M059J (cell line): ENCODE results near the gene CANT1. TPM values are rescaled to one million over a fixed set of nuclear protein-coding genes. Genes with fewer than 3 reads are reported as not detected.
"Not testable (repeated sequence)": the region's sequence is repeated elsewhere in the genome, so short reads cannot be mapped to it uniquely, and the experiment has no call there.

Experiments used
- DNase-seq: peaks from one replicate; pipeline ENCODE4 v3.0.0-alpha.2; 2012; ENCODE audit warnings: low read depth
- total RNA-seq: library from RNA; depleted of rRNA; stranded (reverse); fragments of >200 nt; shearing (Covaris generic); gene quantifications from 2 replicates; pipeline ENCODE4 v1.2.3, GENCODE V29; 2014

CANT1 gene
- total RNA-seq, 1 experiment from 2014 or later, result 85.3 TPM

DNA sequence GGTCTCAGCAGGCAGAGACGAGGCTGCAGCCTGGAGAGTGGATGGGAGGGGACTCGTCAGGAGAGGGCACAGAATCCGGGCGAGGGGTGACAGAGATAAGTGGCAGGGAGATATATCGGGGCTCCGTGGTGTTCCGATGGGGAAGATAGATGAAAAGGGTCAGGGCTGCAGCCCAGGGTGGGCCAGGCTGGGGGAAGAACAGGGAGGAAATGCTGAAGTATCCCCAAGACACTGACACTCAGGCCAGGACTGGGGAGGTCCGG lies 32.0 kb downstream of the CANT1 start:
- no peak for DNase-seq

DNA sequence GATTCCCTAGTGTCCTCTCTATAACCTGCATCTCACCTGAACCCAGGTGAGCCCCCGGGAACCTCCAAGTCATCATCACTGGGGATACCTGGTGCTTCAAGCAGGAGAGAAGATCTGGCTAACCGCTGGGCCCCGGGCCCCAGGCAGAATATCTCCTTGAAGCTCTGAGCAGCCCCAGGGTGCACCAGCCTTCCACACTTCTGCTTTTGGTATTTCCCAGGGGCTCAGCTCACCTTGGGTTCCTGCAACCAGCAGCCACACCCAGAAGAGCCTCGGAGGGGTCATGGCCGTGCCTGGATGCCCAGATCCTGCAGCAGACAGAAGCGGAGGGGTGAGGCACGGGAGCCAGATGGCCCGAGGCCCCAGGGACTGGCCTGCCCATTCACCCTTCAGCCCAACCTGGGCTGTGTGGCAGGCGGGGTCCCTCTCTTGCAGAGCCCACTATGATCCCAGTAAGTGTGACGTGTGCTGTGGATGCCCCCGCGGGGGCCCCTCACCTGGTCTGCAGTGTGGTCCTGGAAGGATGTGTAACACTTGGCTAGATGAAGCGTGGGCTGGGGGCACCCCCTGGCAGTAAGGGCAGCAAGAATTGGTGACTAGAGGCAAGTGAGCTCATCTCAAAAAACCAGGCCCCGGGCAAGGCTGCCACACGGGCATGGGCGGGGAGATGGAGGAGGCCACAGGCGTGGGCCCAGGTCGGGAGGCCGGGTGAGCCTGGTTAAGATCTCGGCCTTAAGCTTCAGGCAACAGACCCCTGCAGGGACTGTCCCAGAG lies 32.5 kb downstream of the CANT1 start:
- no peak for DNase-seq

DNA sequence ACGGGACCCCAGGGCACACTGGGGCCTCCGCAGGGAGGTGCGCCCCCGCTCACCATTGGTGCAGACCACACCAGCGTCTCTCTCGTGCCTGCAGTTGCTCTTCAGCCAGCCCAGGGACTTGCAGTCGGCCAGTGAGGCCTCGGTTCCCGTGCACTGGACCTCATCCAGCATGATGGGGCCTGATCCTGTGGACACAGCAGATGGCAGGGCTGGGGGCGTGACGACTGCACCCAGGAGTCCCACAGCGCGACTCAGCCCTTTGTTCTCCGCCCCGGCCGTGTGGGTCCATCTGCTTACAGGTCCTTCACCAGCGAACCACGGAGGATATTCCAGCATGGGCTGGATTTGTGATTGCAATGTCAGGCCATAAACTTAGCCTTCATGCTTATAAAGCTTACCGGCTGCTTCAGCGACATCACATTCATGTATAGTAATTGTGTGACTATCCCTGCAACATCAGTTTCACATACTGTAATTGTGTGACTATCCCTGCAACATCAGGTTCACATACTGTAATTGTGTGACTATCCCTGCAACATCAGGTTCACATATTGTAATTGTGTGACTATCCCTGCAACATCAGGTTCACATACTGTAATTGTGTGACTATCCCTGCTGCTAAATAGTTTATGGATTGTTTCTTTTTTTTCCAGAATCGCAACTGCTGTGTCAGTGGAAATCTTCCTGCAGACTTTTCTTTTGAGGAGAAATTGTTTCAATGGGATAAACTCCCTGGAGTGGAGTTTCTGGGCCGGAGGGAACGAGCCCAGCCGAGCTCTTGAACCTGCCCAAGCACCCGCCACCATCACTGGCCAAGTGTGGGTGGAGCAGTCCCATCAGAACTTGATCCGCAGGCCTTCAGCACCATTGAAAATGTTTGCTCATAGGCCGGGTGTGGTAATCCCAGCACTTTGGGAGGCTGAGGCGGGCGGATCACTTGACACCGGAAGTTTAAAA lies 34.7 kb downstream of the CANT1 start:
- DNase-seq, result no peak

DNA sequence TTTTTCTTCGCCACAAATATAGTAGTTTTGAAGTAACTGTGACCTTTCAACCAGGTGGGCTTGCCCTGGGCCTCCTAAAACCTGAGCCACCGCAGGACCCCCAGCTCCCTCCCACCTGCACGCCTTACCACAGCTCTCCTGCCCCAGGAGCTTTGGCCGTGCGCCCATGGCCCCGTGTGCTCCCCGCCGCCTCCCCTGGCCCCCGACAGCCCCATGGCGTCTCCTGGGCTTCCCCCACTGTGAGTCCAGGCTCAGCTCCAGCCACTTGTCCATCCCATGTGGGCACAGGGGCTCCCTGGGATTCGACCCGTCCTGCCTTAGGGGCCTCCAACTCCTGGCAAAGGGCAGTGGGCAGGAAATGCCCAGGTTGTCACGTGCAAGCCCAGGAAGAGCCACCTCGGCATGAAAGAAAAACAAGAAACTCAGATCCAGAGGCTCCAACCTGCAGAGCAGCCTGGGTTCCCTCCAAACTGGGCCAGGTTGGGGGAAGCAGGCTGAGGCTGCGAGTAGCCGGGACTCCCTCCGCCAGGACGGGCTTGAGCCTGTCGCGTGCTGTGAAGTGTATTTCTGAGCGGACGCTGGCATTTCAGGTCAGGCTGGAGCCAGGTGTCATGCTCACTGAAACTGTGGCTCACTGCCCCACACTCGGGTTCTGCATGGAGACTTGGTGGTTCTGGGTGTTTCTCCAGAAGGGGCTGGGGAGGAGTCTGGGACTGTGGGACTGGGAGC lies 35.6 kb downstream of the CANT1 start:
- no peak for DNase-seq

DNA sequence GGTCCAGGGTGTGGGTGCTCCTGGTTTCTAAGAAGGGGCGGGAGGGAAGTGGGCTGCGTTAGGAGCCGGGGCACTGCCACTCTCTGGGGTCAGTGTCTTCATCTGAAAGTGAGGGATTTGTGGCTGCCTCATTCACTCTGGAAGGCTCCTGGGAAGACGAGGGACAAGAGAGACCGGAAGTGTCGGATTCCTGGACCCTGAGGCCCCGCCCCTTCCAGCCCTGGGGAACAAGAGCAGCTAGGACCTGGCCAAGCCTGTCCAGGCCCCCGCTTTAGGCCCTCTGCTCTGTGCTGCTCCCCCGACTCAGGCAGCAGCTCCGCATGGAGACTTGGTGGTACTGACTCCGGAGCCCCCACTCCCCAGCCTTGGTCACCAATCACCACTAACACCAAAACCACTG lies 36.4 kb downstream of the CANT1 start:
- DNase-seq, result no peak

DNA sequence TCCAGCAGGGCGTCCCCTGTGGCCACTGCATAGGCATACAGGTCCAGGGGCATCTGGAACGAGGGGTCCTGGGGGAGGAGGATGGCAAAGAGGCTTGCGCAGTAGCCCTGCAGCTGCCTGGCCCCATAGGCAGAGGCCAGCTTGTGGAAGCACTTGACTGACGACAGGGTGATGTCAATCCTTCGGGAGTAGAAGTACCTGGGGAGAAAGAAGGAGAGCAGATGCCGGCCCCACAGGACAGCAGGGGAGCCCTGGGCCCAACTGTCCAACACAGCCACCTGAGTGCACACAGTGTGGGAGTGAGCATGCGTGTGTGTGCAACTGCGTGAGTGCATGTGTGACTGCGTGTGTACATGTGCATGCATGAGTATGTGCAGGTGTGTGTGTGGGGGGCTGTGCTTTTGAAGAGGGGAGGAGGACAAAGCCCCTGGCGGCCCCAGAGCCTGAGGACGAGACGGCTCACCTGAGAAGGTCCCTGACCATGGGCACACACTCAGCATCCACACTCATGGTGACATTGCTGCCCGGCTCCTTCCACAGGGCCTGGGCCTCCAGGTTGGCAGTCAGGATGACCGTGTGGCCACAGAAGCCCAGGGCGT lies 37.0 kb downstream of the CANT1 start:
- DNase-seq, result no peak

DNA sequence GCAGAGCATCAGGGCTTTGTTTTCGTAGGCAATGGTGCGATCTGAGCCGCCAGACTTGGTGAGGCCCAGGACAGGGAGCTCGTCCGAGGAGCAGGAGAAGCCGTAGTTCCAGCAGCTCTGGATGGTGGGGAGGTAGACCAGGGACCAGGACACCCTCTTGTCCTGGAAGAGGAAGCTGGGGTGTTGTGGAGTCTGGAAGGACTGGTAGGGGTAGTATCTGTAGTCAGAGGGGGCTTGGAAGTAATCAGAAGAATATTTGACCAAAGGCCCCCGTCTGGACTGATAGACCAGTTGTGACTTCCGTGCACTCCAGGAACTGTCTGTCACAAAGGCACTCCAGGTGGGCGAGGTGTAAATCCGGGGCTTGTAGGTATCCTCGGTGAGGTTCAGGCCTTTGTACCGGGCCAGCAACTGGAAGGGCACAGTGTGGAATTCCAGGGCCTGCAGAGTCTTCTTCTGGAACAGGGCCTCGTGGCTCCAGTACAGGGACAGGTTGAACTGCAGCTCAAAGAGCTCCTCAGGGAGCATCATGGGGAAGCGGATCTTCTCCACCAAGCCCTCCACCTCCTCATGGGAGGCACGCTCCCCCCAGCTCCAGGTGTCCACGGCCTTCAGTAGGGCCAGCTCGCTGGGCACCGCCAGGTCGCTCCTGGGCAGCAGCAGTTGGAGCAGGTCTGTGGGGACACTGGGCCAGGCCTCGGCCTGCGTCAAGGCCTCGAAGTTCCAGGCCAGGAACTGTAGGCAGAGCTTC lies 37.6 kb downstream of the CANT1 start:
- no peak for DNase-seq

DNA sequence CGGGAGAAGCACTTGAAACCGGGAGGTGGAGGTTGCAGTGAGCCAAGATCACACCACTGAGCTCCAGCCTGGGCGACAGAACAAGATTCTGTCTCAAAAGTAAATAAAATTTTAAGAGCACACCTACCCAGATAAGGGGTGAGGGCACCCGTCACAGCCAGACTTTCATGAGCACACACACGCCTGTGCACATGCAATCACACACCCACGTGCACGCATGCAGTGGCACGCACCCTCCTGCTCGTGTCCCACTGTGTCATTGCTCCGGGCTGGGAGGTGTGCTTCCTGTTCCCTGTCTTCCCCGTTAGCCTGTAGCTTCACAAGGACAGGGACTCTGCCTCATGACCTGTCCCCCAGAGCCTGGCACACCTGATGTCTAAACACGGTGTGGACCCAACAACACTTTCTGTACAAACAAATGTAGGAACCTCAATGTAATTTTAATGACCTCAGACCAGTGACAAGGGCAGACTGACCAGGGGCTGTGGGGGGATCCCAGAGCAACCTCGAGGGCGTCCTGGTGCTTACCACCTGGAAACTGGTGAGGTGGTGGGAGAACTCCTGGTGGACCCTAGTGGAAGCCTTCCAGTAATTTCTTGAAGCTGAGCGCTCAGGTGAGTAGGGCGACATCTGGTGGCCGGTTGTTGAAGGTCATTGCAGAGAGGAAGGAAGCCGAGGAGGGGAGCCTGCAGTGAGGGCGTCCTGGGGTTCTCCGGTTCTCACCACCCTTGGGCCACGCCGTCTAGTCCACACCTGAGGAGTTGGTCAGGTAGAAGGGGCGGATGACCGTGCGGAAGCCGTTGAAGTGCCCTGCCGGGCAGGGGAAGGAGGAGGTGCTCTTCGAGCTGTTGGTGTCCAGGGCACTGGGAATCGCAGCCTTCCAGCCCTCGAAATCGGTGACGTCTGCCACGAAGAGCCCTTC lies 38.5 kb downstream of the CANT1 start:
- DNase-seq, result peak; percentile 66

DNA sequence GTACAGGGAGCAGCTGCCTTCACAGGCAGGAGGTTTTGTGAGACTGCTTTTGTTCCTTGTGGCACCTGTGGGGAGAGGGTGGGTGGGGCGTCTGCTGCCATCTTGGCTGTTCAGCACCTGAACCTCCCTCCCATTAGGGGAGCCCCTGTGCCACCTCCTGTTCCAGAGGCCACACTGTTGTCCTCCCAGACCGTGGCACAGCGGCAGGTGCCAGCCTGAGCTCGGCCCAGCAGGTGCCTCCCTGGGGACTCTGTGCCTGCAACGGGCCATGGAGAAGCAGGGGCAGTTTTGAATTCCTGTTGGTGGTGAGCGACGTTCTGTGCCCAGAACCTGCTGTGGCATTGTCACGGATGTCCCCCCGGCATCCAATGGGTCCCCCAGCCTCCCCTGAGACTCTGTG lies 39.7 kb downstream of the CANT1 start:
- no peak for DNase-seq

DNA sequence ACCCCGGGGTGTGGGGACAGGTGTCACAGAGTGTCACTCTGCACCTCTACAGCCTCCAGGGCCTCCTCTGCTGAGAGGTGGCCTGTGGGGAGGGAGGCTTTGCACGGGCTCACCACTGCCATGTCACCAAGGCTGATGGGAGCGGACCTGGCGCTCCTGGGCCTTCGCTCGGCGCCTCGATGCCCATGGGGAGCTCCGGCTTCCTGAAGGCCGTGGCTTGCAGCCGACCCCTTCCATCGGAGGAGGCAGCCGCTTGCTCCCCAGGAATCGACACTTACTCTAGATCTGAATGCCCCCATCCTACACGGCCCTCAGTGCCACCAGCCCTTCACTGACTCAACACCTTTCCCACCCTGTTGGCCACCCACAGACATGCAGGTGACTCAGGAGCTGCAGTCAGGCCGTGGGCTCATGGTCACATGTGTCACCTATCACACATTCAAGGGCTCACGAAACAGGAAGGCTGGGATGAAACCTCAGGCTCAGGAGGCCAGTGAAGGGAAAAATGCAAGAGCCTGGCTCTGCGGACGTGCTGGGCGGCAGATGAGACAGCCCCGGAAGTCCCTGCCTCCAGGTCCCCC lies 41.7 kb downstream of the CANT1 start:
- peak; percentile 25 for DNase-seq

DNA sequence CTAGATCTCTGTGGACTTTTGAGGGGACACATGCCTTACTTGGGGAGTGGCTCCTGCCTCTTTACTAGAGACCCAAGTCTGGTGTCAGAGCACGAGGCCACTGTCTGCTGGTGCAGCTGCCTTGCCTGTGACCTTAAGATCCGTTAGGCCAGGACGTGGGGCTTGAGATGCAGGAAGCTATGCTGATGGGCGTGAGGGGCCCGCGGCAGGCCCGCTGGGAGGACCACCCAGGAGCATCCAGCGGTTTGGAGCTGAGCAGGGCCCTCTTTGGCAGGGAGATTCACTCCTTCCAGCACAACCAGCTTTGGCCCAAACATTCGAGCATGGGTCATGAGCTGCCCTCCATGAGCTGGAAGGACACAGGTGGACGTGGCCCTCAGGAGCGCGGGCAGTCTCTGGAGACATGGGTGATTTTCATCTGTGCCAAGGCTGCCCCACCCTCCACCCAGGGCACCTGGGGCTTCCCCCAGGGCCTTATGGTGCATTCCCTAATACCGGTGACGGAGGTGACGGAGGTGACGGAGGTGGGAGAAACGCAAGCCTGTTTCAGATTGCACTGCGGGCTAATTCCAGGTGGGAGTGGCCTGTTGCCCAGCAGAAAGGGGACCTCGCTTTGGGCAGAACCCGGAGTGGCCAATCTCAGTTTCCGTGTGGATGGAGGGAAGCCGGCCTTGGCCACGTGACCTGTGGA lies 42.5 kb downstream of the CANT1 start:
- no peak for DNase-seq

DNA sequence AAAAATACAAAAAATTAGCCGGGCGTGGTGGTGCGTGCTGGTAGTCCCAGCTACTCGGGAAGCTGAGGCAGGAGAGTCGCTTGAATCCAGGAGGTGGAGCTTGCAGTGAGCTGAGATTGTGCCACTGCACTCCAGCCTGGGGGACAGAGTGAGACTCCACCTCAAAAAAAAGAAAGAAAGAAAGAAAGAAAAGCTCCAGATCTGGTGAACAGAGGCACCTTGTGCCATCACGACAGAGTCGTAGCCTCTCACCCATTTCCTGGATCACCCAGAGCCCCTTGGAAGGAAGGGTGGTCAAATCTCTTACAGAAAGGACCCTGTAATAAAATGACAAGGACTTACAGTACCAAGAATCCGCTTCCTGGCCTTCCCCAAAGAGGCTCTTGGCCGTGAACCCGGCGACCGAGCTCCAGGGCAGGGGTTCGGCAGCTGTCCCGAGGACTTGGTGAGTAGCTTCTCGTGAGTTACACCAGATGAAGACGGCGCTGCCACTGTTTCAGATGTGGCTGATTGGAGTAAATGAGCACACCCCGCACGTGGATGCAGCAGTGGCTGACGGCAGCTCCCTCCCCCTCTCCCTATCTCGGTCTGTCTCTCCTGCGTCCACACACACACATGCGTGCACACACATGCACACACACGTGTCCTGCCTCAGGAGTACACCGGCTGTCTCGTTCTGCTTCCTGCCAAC lies 43.3 kb downstream of the CANT1 start:
- DNase-seq, result no peak

DNA sequence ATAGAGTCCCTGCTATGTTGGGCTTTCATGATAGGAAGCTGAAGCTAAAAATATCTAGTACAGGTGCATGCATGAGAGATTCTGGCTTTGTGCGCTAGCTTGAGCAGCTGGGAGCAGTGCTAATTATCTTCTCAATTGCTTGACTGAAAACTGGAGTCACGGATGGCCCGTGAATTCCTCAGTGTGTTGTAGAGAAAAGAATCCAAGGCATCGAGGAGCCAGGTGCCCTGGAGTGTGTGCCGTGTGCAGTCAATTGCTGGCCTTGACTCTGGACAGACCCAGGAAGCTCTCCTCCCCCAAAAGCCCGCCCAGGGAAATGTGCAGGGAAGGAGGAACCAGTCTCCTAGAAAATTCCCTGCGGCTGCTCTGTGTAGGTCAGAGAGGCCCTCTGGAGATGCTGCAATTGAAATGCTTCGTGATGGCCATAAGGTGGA lies 44.1 kb downstream of the CANT1 start:
- no peak for DNase-seq

DNA sequence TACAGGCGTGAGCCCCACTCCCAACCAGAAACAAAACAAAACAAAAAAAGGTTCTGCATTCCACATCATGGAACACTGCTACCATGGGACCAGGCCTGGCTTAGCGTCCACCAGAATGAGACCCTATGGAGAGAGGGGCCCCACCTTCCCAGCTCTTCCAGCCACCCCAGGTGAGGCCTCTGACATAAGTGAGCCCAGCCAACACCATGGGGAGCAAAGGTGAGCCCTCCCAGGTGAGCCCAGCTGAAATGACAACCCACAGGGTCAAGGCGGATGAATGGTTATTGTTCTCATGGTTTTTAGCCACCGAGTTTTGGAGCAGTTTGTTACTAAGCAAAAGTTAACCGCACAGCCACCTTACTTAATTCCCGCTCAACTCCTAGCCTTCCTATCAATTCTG lies 46.2 kb downstream of the CANT1 start:
- no peak for DNase-seq

DNA sequence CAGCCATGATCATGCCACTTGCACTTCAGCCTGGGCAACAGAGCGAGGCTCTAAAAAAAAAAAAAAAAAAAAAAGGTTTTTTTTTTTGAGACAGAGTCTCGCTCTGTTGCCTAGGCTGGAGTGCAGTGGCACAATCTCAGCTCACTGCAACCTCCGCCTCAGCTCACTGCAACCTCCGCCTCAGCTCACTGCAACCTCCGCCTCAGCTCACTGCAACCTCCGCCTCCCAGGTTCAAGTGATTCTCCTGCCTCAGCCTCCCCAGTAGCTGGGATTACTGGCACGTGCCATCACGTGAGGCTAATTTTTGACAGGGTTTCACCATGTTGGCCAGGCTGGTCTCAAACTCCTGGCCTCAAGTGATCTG lies 46.6 kb downstream of the CANT1 start:
- not testable (repeated sequence) for DNase-seq

DNA sequence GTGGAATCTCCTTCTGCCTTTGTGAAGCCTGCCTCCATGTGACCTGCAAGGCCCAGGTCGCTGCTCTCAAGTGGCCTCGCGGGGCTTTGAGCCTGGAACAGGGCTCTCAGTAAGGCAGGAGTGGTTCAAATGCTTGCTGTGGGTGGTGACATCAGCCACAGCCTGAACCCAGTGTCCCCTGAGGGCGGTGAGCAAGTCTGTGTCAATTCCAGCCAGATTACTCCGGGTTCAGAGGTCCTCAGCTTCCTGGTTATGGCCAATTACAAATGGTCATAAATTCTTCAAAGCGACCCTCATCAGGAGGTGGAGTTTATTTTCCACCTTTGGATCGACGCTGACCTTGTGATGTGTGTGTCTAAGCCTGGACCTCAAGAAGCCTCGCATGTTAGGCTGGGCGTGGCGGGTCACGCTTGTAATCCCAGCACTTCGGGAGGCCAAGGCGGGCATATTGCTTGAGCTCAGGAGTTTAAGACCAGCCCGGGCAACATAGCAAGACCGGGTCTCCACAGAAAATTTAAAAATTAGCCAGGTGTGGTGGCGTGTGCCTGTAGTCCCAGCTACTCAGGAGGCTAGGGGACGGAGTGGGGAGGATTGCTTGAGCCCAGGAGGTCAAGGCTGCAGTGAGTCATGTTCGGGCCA lies 47.1 kb downstream of the CANT1 start:
- peak; percentile 89 for DNase-seq

DNA sequence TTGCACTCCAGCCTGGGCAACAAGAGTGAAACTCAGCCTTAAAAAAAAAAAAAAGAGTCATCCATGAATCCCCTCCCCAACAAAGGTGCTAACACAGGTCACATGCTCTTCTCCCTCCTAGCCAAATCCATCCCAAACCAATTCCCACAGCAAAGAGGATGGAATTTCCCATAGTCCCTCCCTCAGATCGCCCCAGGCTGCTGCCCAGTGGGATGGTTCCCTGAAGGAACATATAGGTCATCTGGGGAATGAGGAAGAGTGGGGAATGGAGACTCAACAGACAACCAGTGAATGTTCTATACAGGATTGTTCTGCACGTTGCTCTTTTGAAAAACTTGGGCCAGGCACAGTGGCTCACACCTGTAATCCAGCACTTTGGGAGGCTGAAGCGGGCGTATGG lies 48.0 kb downstream of the CANT1 start:
- DNase-seq, result no peak

DNA sequence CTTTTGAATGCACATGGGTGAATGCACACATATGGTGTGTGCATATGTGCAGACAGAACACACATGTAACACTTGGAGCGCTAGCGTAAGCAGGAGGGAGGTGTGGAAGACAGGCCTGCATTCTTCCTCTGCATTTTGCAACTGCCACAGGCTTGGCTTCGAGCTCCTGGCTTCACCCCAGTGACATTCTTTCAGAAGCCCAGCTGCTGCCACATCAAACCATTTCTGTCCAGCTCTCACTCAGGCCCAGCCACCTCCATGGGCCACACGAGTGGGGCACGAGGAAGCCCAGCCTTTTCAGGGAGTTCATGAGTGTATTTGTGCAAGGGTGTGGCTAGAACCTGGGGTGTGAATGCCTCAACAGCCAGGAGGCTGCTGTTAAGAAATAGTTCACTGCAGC lies 48.6 kb downstream of the CANT1 start:
- DNase-seq, result no peak
